Transverse colon (tissue), 4 donors: ENCODE data around the gene IFITM10. TPM values are rescaled to one million over a fixed set of nuclear protein-coding genes. Genes with fewer than 3 reads are reported as not detected.
"Not testable (repeated sequence)": the region's sequence is repeated elsewhere in the genome, so short reads cannot be mapped to it uniquely, and the experiment has no call there.

Experiments
- DNase-seq: peaks from one replicate; pipeline ENCODE4 v3.0.0-alpha.2; 2019
- H3K27ac ChIP-seq, 4 donors: fragments of 200-600 bp; sonication (generic); 2 replicates each; pipeline ENCODE4 v1.5.1; 2016 to 2018; ENCODE audit warnings: inconsistent platforms in 4 of 4
- H3K27me3 ChIP-seq: fragments of 200-600 bp; sonication (generic); 2 replicates; pipeline ENCODE4 v1.5.1; 2017; ENCODE audit warnings: inconsistent platforms
- H3K36me3 ChIP-seq, 4 donors: fragments of 200-600 bp; sonication (generic); 2 replicates each; pipeline ENCODE4 v1.5.1; 2017 to 2019; ENCODE audit warnings: inconsistent platforms in 4 of 4
- H3K4me1 ChIP-seq, 4 donors: fragments of 200-600 bp; sonication (generic); 2 replicates each; pipeline ENCODE4 v1.5.1; 2017 to 2020; ENCODE audit warnings: inconsistent platforms in 4 of 4
- H3K4me3 ChIP-seq, 4 donors: fragments of 200-600 bp; sonication (generic); 1 replicate in 1 of 4; 2 replicates in 3 of 4; pipeline versions ENCODE4 v1.5.1 to v1.6.1; 2017 to 2019; ENCODE audit warnings: inconsistent platforms in 4 of 4
- H3K9me3 ChIP-seq, 2 donors: fragments of 200-600 bp; sonication (generic); 2 replicates each; pipeline ENCODE4 v1.5.1; 2017 to 2019; ENCODE audit warnings: inconsistent platforms in 2 of 2
- WGBS, 2 donors: methylation state at CpG; one replicate each; pipeline ENCODE4 v1.1.5; 2018; ENCODE audit warnings: low coverage in 1 of 2; 5-methylcytosine and 5-hydroxymethylcytosine counted together
- in situ Hi-C, 4 donors: fragments of 200-750 bp; cut with MboI; loops; one replicate each; pipeline versions ENCODE4 v1.15.0 to v1.15.1; 2017; ENCODE audit warnings: low sequenced_read_pairs in 3 of 4, low pct_ligation_motif_present in 1 of 4, low pct_unique_long_range_greater_than_20kb in 1 of 4
- intact Hi-C: fragments of 100-400 bp; cut with DNase I; formaldehyde crosslinking; loops from one replicate; pipeline ENCODE4 v1.15.1; 2023; ENCODE audit warnings: low total_unique reads
- total RNA-seq, 4 donors: library from RNA; depleted of rRNA; stranded (reverse); fragments of >200 nt; gene quantifications; one replicate each; pipeline ENCODE4 v1.1.0, GENCODE V29; 2016

The IFITM10 gene
- total RNA-seq, 4 donors from 2014 or later: 0.68 to 13.5 (median 1.3) TPM

- 40 to 87% methylated on average over 4 to 13 of the region's 15 CpGs for WGBS, 2 donors
- DNase-seq, H3K27ac ChIP-seq, H3K27me3 ChIP-seq, H3K9me3 ChIP-seq, H3K36me3 ChIP-seq, H3K4me1 ChIP-seq, H3K4me3 ChIP-seq, intact Hi-C loops: not testable (repeated sequence)
- in situ Hi-C loops: loop anchor here in 2 of 4 donors (25.0 kb wide), 1 partner anchor 476 kb away; the partner anchor contains the start of genes INS (in 2 of the 2) and TH (in 2 of the 2)
These were observed 64.2 kb downstream of the IFITM10 start for GRCh38 chr11:1686220-1686619.

GRCh38 chr11:1684886-1685874, 65.2 kb downstream of the IFITM10 start:
- WGBS, 2 donors: 80% methylated on average over 13 of the region's 18 CpGs; no CpG with 5 or more reads in 1 of the 2 donors
- H3K27ac ChIP-seq, intact Hi-C loops, H3K4me3 ChIP-seq, H3K36me3 ChIP-seq, H3K9me3 ChIP-seq, DNase-seq, H3K4me1 ChIP-seq: not testable (repeated sequence)
- H3K27me3 ChIP-seq: peaks cover 17% of the 10 kb centered on the region
- in situ Hi-C loops: loop anchor here in 2 of 4 donors (25.0 kb wide), 1 partner anchor 477 kb away; the partner anchor contains the start of genes INS (in 2 of the 2) and TH (in 2 of the 2)

GRCh38 chr11:1683904-1684572, 66.4 kb downstream of the IFITM10 start:
- H3K27ac ChIP-seq, H3K4me3 ChIP-seq, H3K4me1 ChIP-seq, intact Hi-C loops, H3K36me3 ChIP-seq, DNase-seq, H3K9me3 ChIP-seq: not testable (repeated sequence)
- peaks cover 20% of the 10 kb centered on the region for H3K27me3 ChIP-seq
- WGBS, 2 donors: 60% methylated on average over 6 of the region's 24 CpGs; no CpG with 5 or more reads in 1 of the 2 donors
- in situ Hi-C loops: loop anchor here in 2 of 4 donors (25.0 kb wide), 1 partner anchor 478 kb away; the partner anchor contains the start of genes INS (in 2 of the 2) and TH (in 2 of the 2)

- H3K36me3 ChIP-seq, H3K4me3 ChIP-seq, H3K9me3 ChIP-seq, H3K27ac ChIP-seq, intact Hi-C loops, H3K4me1 ChIP-seq, DNase-seq: not testable (repeated sequence)
- 79% methylated on average over 6 of the region's 19 CpGs; no CpG with 5 or more reads in 1 of the 2 donors for WGBS, 2 donors
- in situ Hi-C loops: loop anchor here in 2 of 4 donors (25.0 kb wide), 1 partner anchor 479 kb away; the partner anchor contains the start of genes INS (in 2 of the 2) and TH (in 2 of the 2)
- H3K27me3 ChIP-seq: peaks cover 27% of the 10 kb centered on the region
These were observed 67.2 kb downstream of the IFITM10 start for GRCh38 chr11:1683216-1683615.

Other genes with a start within 250 kb of the IFITM10 start
- gene DUSP8, start 178.3 kb downstream of the IFITM10 start, total RNA-seq: 10 to 100 TPM; 13.3 to 31.8 (median 19.8) TPM
- not detected for gene KRTAP5-1, start 165.3 kb downstream of the IFITM10 start, total RNA-seq
- gene KRTAP5-2, start 152.3 kb downstream of the IFITM10 start, total RNA-seq: not detected
- not detected for gene KRTAP5-3, start 142.1 kb downstream of the IFITM10 start, total RNA-seq
- gene KRTAP5-4, start 128.5 kb downstream of the IFITM10 start, total RNA-seq: not detected
- gene KRTAP5-5, start 120.8 kb downstream of the IFITM10 start, total RNA-seq: not detected
- not detected for gene KRTAP5-6, start 53.4 kb downstream of the IFITM10 start, total RNA-seq
- 1,000 to 10,000 TPM in 2 of 4 donors, 100 to 1,000 TPM in 2; 548 to 1,794 (median 1,176) TPM for gene CTSD, start 13.3 kb upstream of the IFITM10 start, total RNA-seq
- 1 to 10 TPM in 2 of 4 donors, not detected in 2; 1.4 to 4.1 TPM for gene SYT8, start 84.4 kb upstream of the IFITM10 start, total RNA-seq
- gene TNNI2, start 88.4 kb upstream of the IFITM10 start, total RNA-seq: 10 to 100 TPM in 1 of 4 donors, 1 to 10 TPM in 1, not detected in 2; 3.5 to 35.9 TPM
- gene LSP1, start 102.5 kb upstream of the IFITM10 start, total RNA-seq: 10 to 100 TPM; 12.3 to 69.6 (median 23.2) TPM
- gene PRR33, start 141.3 kb upstream of the IFITM10 start, total RNA-seq: not detected
- gene TNNT3, start 169.1 kb upstream of the IFITM10 start, total RNA-seq: 1 to 10 TPM in 2 of 4 donors, not detected in 2; 1.9 to 3.3 TPM
- gene MRPL23, start 196.7 kb upstream of the IFITM10 start, total RNA-seq: 100 to 1,000 TPM in 2 of 4 donors, 10 to 100 TPM in 2; 91.7 to 187 (median 127) TPM
- gene H19, start 247.2 kb upstream of the IFITM10 start, total RNA-seq: 100 to 1,000 TPM in 1 of 4 donors, 10 to 100 TPM in 3; 20.7 to 102 (median 24.7) TPM